Endothelial cell of umbilical vein (primary cell): ENCODE results near the gene FAM131C. TPM values are rescaled to one million over a fixed set of nuclear protein-coding genes. Genes with fewer than 3 reads are reported as not detected.
"Not testable (repeated sequence)": the region's sequence is repeated elsewhere in the genome, so short reads cannot be mapped to it uniquely, and the experiment has no call there.

Experiments
- BruUV-seq: library from RNA; stranded (reverse); fragments of 400-500 nt; replicated peaks from 2 replicates; lab custom pipeline; 2021; lab: Mats Ljungman, UMichigan
- CTCF ChIA-PET: fragments of 300-600, 350-600 bp; sonication (Branson Sonifier 250); formaldehyde crosslinking; loops from one replicate; lab custom pipeline; 2021; ENCODE audit warnings: antibody characterized with exemption, inconsistent platforms; lab: Charles Lee
- POLR2A ChIA-PET: fragments of 300-600, 350-600 bp; sonication (Branson Sonifier 250); formaldehyde crosslinking; loops from one replicate; lab custom pipeline; 2021; ENCODE audit warnings: antibody characterized with exemption, inconsistent platforms; lab: Charles Lee
- DNase-seq: peaks from one replicate; pipeline ENCODE4 v3.0.0-alpha.2; 2011; ENCODE audit warnings: low read depth, low spot score
- FAIRE-seq: peaks from 2 replicates; lab custom pipeline; 2011; peaks lifted over from hg19 to GRCh38; lab: Jason Lieb, UNC
- H2AFZ ChIP-seq: 2 replicates; pipeline ENCODE4 v1.6.0; 2012; ENCODE audit warnings: low read depth, low read length, control low read depth, inconsistent platforms
- H3K27ac ChIP-seq: 2 replicates; pipeline ENCODE4 v1.5.1; 2011; ENCODE audit warnings: low read depth, mild to moderate bottlenecking, control low read depth, low read length, moderate library complexity; ENCODE audit not compliant: insufficient read depth
- H3K27me3 ChIP-seq, 2 experiments: 2 replicates each; pipeline versions ENCODE4 v1.6.0 to v1.6.1; 2011; ENCODE audit warnings: low read length in 2 of 2, mixed read lengths in 1 of 2; ENCODE audit not compliant: control insufficient read depth in 2 of 2, insufficient read depth in 2 of 2
- H3K36me3 ChIP-seq, 2 experiments: 2 replicates in 1 of 2; 3 replicates in 1 of 2; pipeline ENCODE4 v1.5.1; 2011; ENCODE audit warnings: low read length in 2 of 2, mild to moderate bottlenecking in 1 of 2, moderate library complexity in 1 of 2; ENCODE audit not compliant: control insufficient read depth in 2 of 2, insufficient read depth in 2 of 2; ENCODE audit errors: extremely low read depth in 1 of 2
- H3K4me1 ChIP-seq: 3 replicates; pipeline ENCODE4 v1.5.1; 2011; ENCODE audit warnings: mild to moderate bottlenecking, low read length; ENCODE audit not compliant: control insufficient read depth, insufficient read depth; ENCODE audit errors: extremely low read depth
- H3K4me2 ChIP-seq: 2 replicates; pipeline ENCODE4 v1.6.1; 2011; ENCODE audit warnings: low read length, control low read depth, mixed read lengths; ENCODE audit not compliant: insufficient read depth
- H3K4me3 ChIP-seq, 3 experiments: fragments of 200-600 bp in 1 of 3; sonication (generic), shearing (Covaris generic) in 1 of 3; replicated peaks in 1 of 3; 2 replicates each; pipeline ENCODE4 v1.5.1; 2011 to 2016; ENCODE audit warnings: control low read depth in 3 of 3, low read length in 3 of 3, mild to moderate bottlenecking in 2 of 3, inconsistent platforms in 1 of 3, low read depth in 1 of 3, moderate library complexity in 1 of 3; ENCODE audit not compliant: insufficient read depth in 1 of 3
- H3K79me2 ChIP-seq: 2 replicates; pipeline ENCODE4 v1.6.0; 2012; ENCODE audit warnings: low read length, inconsistent platforms; ENCODE audit not compliant: control insufficient read depth, insufficient read depth
- H3K9ac ChIP-seq: replicated peaks from 2 replicates; pipeline ENCODE3; 2011; ENCODE audit warnings: low read length, control low read depth; ENCODE audit not compliant: insufficient read depth; ENCODE audit errors: extremely low read depth
- H3K9me1 ChIP-seq: replicated peaks from 3 replicates; pipeline ENCODE4 v1.6.0; 2011; ENCODE audit warnings: mild to moderate bottlenecking, low read length; ENCODE audit not compliant: control insufficient read depth, insufficient read depth; ENCODE audit errors: extremely low read depth
- H3K9me3 ChIP-seq: replicated peaks from 2 replicates; pipeline ENCODE4 v1.5.1; 2012; ENCODE audit warnings: low read length, inconsistent platforms; ENCODE audit not compliant: control insufficient read depth, insufficient read depth
- H4K20me1 ChIP-seq: replicated peaks from 2 replicates; pipeline ENCODE3; 2011; ENCODE audit warnings: mild to moderate bottlenecking, low read length; ENCODE audit not compliant: control insufficient read depth, insufficient read depth; ENCODE audit errors: extremely low read depth
- CTCF ChIP-seq, 2 donors: IDR thresholded peaks; 1 replicate in 1 of 2; 2 replicates in 1 of 2; pipeline ENCODE4 v1.5.1; 2011; ENCODE audit warnings: low read length in 2 of 2, mild to moderate bottlenecking in 2 of 2, moderate library complexity in 2 of 2, control low read depth in 1 of 2, inconsistent platforms in 1 of 2, low read depth in 1 of 2; ENCODE audit not compliant: insufficient read depth in 1 of 2; ENCODE audit errors: extremely low read depth in 1 of 2
- EZH2 ChIP-seq: IDR thresholded peaks from 2 replicates; pipeline ENCODE4 v1.6.1; 2012; ENCODE audit warnings: borderline replicate concordance, low read depth, mild to moderate bottlenecking, moderate library complexity, low read length, inconsistent platforms; ENCODE audit not compliant: severe bottlenecking
- FOS ChIP-seq: IDR thresholded peaks from 2 replicates; pipeline ENCODE4 v1.6.1; 2011; ENCODE audit warnings: mild to moderate bottlenecking, low read length, moderate library complexity, borderline replicate concordance; ENCODE audit not compliant: insufficient read depth
- GATA2 ChIP-seq: IDR thresholded peaks from 2 replicates; pipeline ENCODE4 v1.7.0; 2011; ENCODE audit warnings: low read depth, mild to moderate bottlenecking, moderate library complexity, mixed read lengths, low read length; ENCODE audit not compliant: insufficient read length, insufficient read depth
- JUN ChIP-seq: IDR thresholded peaks from 2 replicates; pipeline ENCODE4 v1.6.1; 2011; ENCODE audit warnings: borderline replicate concordance, low read depth; ENCODE audit not compliant: insufficient read length, insufficient read depth
- MAX ChIP-seq: IDR thresholded peaks from 2 replicates; pipeline ENCODE4 v1.6.1; 2011; ENCODE audit not compliant: insufficient read depth, insufficient read length
- MYC ChIP-seq: IDR thresholded peaks from one replicate; pipeline ENCODE4 v1.6.1; 2011; ENCODE audit warnings: mild to moderate bottlenecking, low read depth, low read length
- POLR2A ChIP-seq: IDR thresholded peaks from 2 replicates; pipeline ENCODE4 v1.6.1; 2012; ENCODE audit warnings: low read depth, mild to moderate bottlenecking, control low read depth, low read length
- POLR2AphosphoS5 ChIP-seq: IDR thresholded peaks from 2 replicates; pipeline ENCODE4 v1.6.1; 2012; ENCODE audit warnings: low read depth, mild to moderate bottlenecking, control low read depth, low read length, moderate library complexity; ENCODE audit not compliant: insufficient read depth
- dilution Hi-C: fragments of 300-500 bp; cut with MboI; formaldehyde crosslinking; loops from one replicate; pipeline ENCODE4 v1.15.0; 2019; ENCODE audit warnings: low sequenced_read_pairs; ENCODE audit not compliant: extremely low pct_ligation_motif_present
- intact Hi-C: fragments of 100-400 bp; cut with micrococcal nuclease; formaldehyde crosslinking; loops from one replicate; pipeline ENCODE4 v1.10.0; 2022
- polyA plus RNA-seq, 4 experiments: library from polyadenylated mRNA; depleted of rRNA in 3 of 4; stranded (reverse) in 3 of 4; unstranded in 1 of 4; fragments of >200 nt; gene quantifications; 2 replicates each; pipeline versions ENCODE4 v1.2.1 to v1.2.3, GENCODE V29; 2011 to 2012; ENCODE audit warnings: missing spikeins in 1 of 4
- total RNA-seq: library from RNA; stranded (reverse); gene quantifications from 2 replicates; pipeline ENCODE4 v1.2.3, GENCODE V29; 2021

Gene FAM131C
- total and polyA plus RNA-seq, 2 donors (not counting 3 experiments of a cell fraction or from before 2014, with no cell fraction given) = 0.23 TPM; not detected in 1

GRCh38 chr1:16021681-16022080 is 51.8 kb downstream of the FAM131C start, which contains the start of gene CLCNKA:
Gene CLCNKA (plus strand): TSS chr1:16022036. CDS start chr1:16022620, 584 bp downstream.
- ChIA-PET CTCF (no interaction called here), POLR2A (no interaction called here)
- H3K9ac ChIP-seq = no peak within 1 kb of the TSS
- H3K9me1 ChIP-seq = no peaks in the 10 kb centered on the region
- H3K27me3 ChIP-seq = no peaks in the 10 kb centered on the region
- no peaks in the 10 kb centered on the region for H3K4me1 ChIP-seq
- H3K4me3 ChIP-seq = no peak within 1 kb of the TSS
- no peak within 1 kb of the TSS for H3K27ac ChIP-seq
- no peaks in the 10 kb centered on the region for H3K79me2 ChIP-seq
- no peaks in the 10 kb centered on the region for H3K36me3 ChIP-seq
- no peak within 1 kb of the TSS for H2AFZ ChIP-seq
- no TSS peak for BruUV-seq
- DNase-seq (no peak), FAIRE-seq (no peak)
- no peaks in the 10 kb centered on the region for H3K9me3 ChIP-seq
- H4K20me1 ChIP-seq = no peaks in the 10 kb centered on the region
- H3K4me2 ChIP-seq = no peak within 1 kb of the TSS
- dilution Hi-C loops = no loop called here
- intact Hi-C loops = no loop called here
- TF ChIP-seq MAX (no peak), EZH2 (no peak), GATA2 (no peak), JUN (no peak), POLR2AphosphoS5 (no peak), FOS (no peak), POLR2A (no peak), MYC (no peak), CTCF (IDR thresholded peaks at IDR 0.05; ENCODE audit: extremely low read depth in 1 of 2, insufficient read depth in 1 of 2, low read depth in 1 of 2, low read length in 2 of 2) (no peak)

- H3K79me2 ChIP-seq, H3K27ac ChIP-seq, H3K27me3 ChIP-seq, DNase-seq, BruUV-seq, dilution Hi-C loops, H3K4me2 ChIP-seq, H3K4me3 ChIP-seq, CTCF ChIA-PET, H2AFZ ChIP-seq, H3K36me3 ChIP-seq, H4K20me1 ChIP-seq, H3K9me1 ChIP-seq, H3K4me1 ChIP-seq, intact Hi-C loops, H3K9me3 ChIP-seq, H3K9ac ChIP-seq: not testable (repeated sequence)
- peak; percentile 24 for FAIRE-seq
- POLR2A ChIA-PET = interaction anchor here (0.7 kb wide), 1 partner anchor 323 kb away, joined by 3 read pairs; no protein-coding TSS in a partner anchor
Measured at GRCh38 chr1:16020878-16021277, 52.6 kb downstream of the FAM131C start.
